Trophoblast cell (in vitro differentiated cells and primary cell): ENCODE data around the gene RSPH6A.
"Not testable (repeated sequence)": the region's sequence is repeated elsewhere in the genome, so short reads cannot be mapped to it uniquely, and the experiment has no call there.

ENCODE experiments used
- DNase-seq, 2 donors: peaks; one replicate each; pipeline ENCODE4 v3.0.0-alpha.2; 2016
- H2AFZ ChIP-seq: 2 replicates; pipeline ENCODE4 v1.6.1; 2013; ENCODE audit warnings: low read length, moderate library complexity, mild to moderate bottlenecking; ENCODE audit not compliant: insufficient read depth, poor library complexity
- H2AK5ac ChIP-seq: 2 replicates; pipeline ENCODE4 v1.6.1; 2013; ENCODE audit warnings: mild to moderate bottlenecking, low read length
- H2BK120ac ChIP-seq: 2 replicates; pipeline ENCODE4 v1.6.1; 2013; ENCODE audit warnings: low read length, mild to moderate bottlenecking, moderate library complexity; ENCODE audit not compliant: insufficient read depth, poor library complexity
- H2BK12ac ChIP-seq: 2 replicates; pipeline ENCODE4 v1.6.1; 2013; ENCODE audit warnings: mild to moderate bottlenecking, low read length, moderate library complexity
- H2BK5ac ChIP-seq: 2 replicates; pipeline ENCODE4 v1.6.1; 2013; ENCODE audit warnings: low read length, low read depth, moderate library complexity, mild to moderate bottlenecking; ENCODE audit not compliant: poor library complexity
- H3K14ac ChIP-seq: 2 replicates; pipeline ENCODE4 v1.6.1; 2013; ENCODE audit warnings: mild to moderate bottlenecking, low read length
- H3K18ac ChIP-seq: 2 replicates; pipeline ENCODE4 v1.6.1; 2013; ENCODE audit warnings: mild to moderate bottlenecking, low read length
- H3K23ac ChIP-seq: 2 replicates; pipeline ENCODE4 v1.6.1; 2013; ENCODE audit warnings: low read length
- H3K27ac ChIP-seq: 2 replicates; pipeline ENCODE4 v1.5.1; 2013; ENCODE audit warnings: low read depth, mild to moderate bottlenecking, inconsistent platforms, low read length, moderate library complexity
- H3K27me3 ChIP-seq: 2 replicates; pipeline ENCODE4 v1.6.1; 2013; ENCODE audit warnings: inconsistent platforms, mild to moderate bottlenecking, low read length, moderate library complexity; ENCODE audit not compliant: insufficient read depth
- H3K36me3 ChIP-seq, 2 experiments: 1 replicate in 1 of 2; 2 replicates in 1 of 2; pipeline ENCODE4 v1.6.1; 2013; ENCODE audit warnings: low read length in 2 of 2, mild to moderate bottlenecking in 2 of 2, moderate library complexity in 1 of 2; ENCODE audit not compliant: insufficient read depth in 2 of 2, control insufficient read depth in 1 of 2
- H3K4ac ChIP-seq: 2 replicates; pipeline ENCODE4 v1.6.1; 2013; ENCODE audit warnings: low read depth, mild to moderate bottlenecking, low read length, moderate library complexity
- H3K4me1 ChIP-seq, 2 experiments: 1 replicate in 1 of 2; 2 replicates in 1 of 2; pipeline ENCODE4 v1.6.1; 2013; ENCODE audit warnings: low read length in 2 of 2, mild to moderate bottlenecking in 2 of 2, moderate library complexity in 1 of 2; ENCODE audit not compliant: insufficient read depth in 2 of 2, control insufficient read depth in 1 of 2
- H3K4me2 ChIP-seq: 2 replicates; pipeline ENCODE4 v1.6.1; 2013; ENCODE audit warnings: inconsistent platforms, mild to moderate bottlenecking, low read length, moderate library complexity
- H3K4me3 ChIP-seq: 2 replicates; pipeline ENCODE4 v1.5.1; 2013; ENCODE audit warnings: mild to moderate bottlenecking, low read depth, low read length, inconsistent platforms
- H3K79me1 ChIP-seq: one replicate; pipeline ENCODE4 v1.6.1; 2013; ENCODE audit warnings: low read length
- H3K79me2 ChIP-seq: 2 replicates; pipeline ENCODE4 v1.6.1; 2013; ENCODE audit warnings: low read length, mild to moderate bottlenecking; ENCODE audit not compliant: control insufficient read depth, insufficient read depth, poor library complexity
- H3K9ac ChIP-seq: 2 replicates; pipeline ENCODE4 v1.6.1; 2013; ENCODE audit warnings: mild to moderate bottlenecking, low read length
- H3K9me3 ChIP-seq: 2 replicates; pipeline ENCODE4 v1.6.1; 2013; ENCODE audit warnings: low read depth, mild to moderate bottlenecking, control low read depth, inconsistent platforms, low read length; ENCODE audit not compliant: insufficient read depth
- H4K12ac ChIP-seq: 2 replicates; pipeline ENCODE4 v1.6.1; 2013; ENCODE audit warnings: low read depth, mild to moderate bottlenecking, low read length, moderate library complexity
- H4K8ac ChIP-seq: 2 replicates; pipeline ENCODE4 v1.6.1; 2013; ENCODE audit warnings: low read depth, mild to moderate bottlenecking, low read length, moderate library complexity
- H4K91ac ChIP-seq: one replicate; pipeline ENCODE4 v1.6.1; 2013; ENCODE audit warnings: low read depth, mild to moderate bottlenecking, low read length, moderate library complexity
- WGBS: extraction: QIAGEN DNeasy Blood & Tissue Kit; methylation state at CpG from one replicate; pipeline ENCODE4 v1.1.7; 2013; ENCODE audit warnings: missing lambda C conversion rate; ENCODE audit not compliant: insufficient read length, insufficient coverage; ENCODE audit errors: extremely low coverage; 5-methylcytosine and 5-hydroxymethylcytosine counted together

The RSPH6A gene

GRCh38 chr19:45799541-45799940 is 15.6 kb downstream of the RSPH6A start:
- not testable (repeated sequence) for H3K27ac ChIP-seq, H3K9me3 ChIP-seq, H3K4me2 ChIP-seq, H3K9ac ChIP-seq, H4K12ac ChIP-seq, H3K4ac ChIP-seq, H3K36me3 ChIP-seq, H2BK120ac ChIP-seq, H2BK5ac ChIP-seq, H3K18ac ChIP-seq, H2AK5ac ChIP-seq, H3K27me3 ChIP-seq, H4K8ac ChIP-seq, H3K4me3 ChIP-seq, H3K79me1 ChIP-seq, H3K23ac ChIP-seq, H2BK12ac ChIP-seq, H4K91ac ChIP-seq, H3K14ac ChIP-seq, H3K79me2 ChIP-seq, H3K4me1 ChIP-seq, H2AFZ ChIP-seq
- peak; percentile 30 to 74 for DNase-seq
- no CpG with 5 or more reads among the region's 5 CpGs for WGBS

- H2BK5ac ChIP-seq = no peak overlapping the region
- no peak overlapping the region for H4K8ac ChIP-seq
- H4K12ac ChIP-seq = no peak overlapping the region
- no peaks in the 10 kb centered on the region for H3K79me1 ChIP-seq
- H3K18ac ChIP-seq = no peak overlapping the region
- H2AFZ ChIP-seq = no peak overlapping the region
- H2AK5ac ChIP-seq = no peak overlapping the region
- H3K27me3 ChIP-seq = no peaks in the 10 kb centered on the region
- no peak overlapping the region for H3K4me3 ChIP-seq
- no peak overlapping the region for H2BK120ac ChIP-seq
- H3K14ac ChIP-seq = no peak overlapping the region
- no peak overlapping the region for H2BK12ac ChIP-seq
- peaks cover 0 to 10% of the 10 kb centered on the region in 2 experiments for H3K4me1 ChIP-seq
- H3K9ac ChIP-seq = no peak overlapping the region
- no peak overlapping the region for H3K4ac ChIP-seq
- H4K91ac ChIP-seq = no peak overlapping the region
- WGBS = no CpG with 5 or more reads among the region's 10 CpGs
- H3K36me3 ChIP-seq = no peaks in the 10 kb centered on the region
- H3K79me2 ChIP-seq = no peaks in the 10 kb centered on the region
- DNase-seq = peak; percentile 54 to 77
- H3K27ac ChIP-seq = no peak overlapping the region
- H3K23ac ChIP-seq = no peak overlapping the region
- no peak overlapping the region for H3K4me2 ChIP-seq
- no peaks in the 10 kb centered on the region for H3K9me3 ChIP-seq
Observed at GRCh38 chr19:45798995-45799517, 16.1 kb downstream of the RSPH6A start.

- H3K4ac ChIP-seq = no peak overlapping the region
- no peak overlapping the region for H3K23ac ChIP-seq
- H2AFZ ChIP-seq = no peak overlapping the region
- no peaks in the 10 kb centered on the region for H3K9me3 ChIP-seq
- H3K79me2 ChIP-seq = peaks cover 9% of the 10 kb centered on the region
- no peak overlapping the region for H3K4me3 ChIP-seq
- no CpG with 5 or more reads among the region's 2 CpGs for WGBS
- H3K4me2 ChIP-seq = no peak overlapping the region
- DNase-seq = no peak
- H4K12ac ChIP-seq = no peak overlapping the region
- no peaks in the 10 kb centered on the region for H3K27me3 ChIP-seq
- no peak overlapping the region for H3K18ac ChIP-seq
- no peak overlapping the region for H2BK120ac ChIP-seq
- no peak overlapping the region for H3K14ac ChIP-seq
- no peak overlapping the region for H3K9ac ChIP-seq
- peaks cover 3 to 16% of the 10 kb centered on the region in 2 experiments for H3K4me1 ChIP-seq
- H2AK5ac ChIP-seq = no peak overlapping the region
- no peak overlapping the region for H2BK5ac ChIP-seq
- H3K27ac ChIP-seq = no peak overlapping the region
- H3K36me3 ChIP-seq = peaks cover 6% of the 10 kb centered on the region in 2 experiments
- H4K91ac ChIP-seq = no peak overlapping the region
- peaks cover 7% of the 10 kb centered on the region for H3K79me1 ChIP-seq
- no peak overlapping the region for H4K8ac ChIP-seq
- no peak overlapping the region for H2BK12ac ChIP-seq
Observed at GRCh38 chr19:45794627-45795026, 20.5 kb downstream of the RSPH6A start.

GRCh38 chr19:45793876-45794275 is 21.2 kb downstream of the RSPH6A start:
- Histone ChIP-seq H4K91ac (no peak overlapping the region), H3K23ac (no peak overlapping the region), H4K8ac (no peak overlapping the region), H3K4me2 (no peak overlapping the region), H3K4ac (no peak overlapping the region), H2AK5ac (no peak overlapping the region), H3K4me1 (peaks cover 3 to 11% of the 10 kb centered on the region in 2 experiments), H3K4me3 (no peak overlapping the region), H2BK12ac (no peak overlapping the region), H3K79me1 (peaks cover 7% of the 10 kb centered on the region), H2BK120ac (no peak overlapping the region), H2BK5ac (no peak overlapping the region), H3K18ac (no peak overlapping the region), H3K27me3 (no peaks in the 10 kb centered on the region), H3K36me3 (peaks cover 13 to 14% of the 10 kb centered on the region in 2 experiments), H3K27ac (no peak overlapping the region), H4K12ac (no peak overlapping the region), H3K9me3 (no peaks in the 10 kb centered on the region), H3K79me2 (peaks cover 9% of the 10 kb centered on the region), H2AFZ (no peak overlapping the region), H3K9ac (no peak overlapping the region), H3K14ac (no peak overlapping the region)
- no peak for DNase-seq
- no CpG with 5 or more reads among the region's 6 CpGs for WGBS
